ENCODE results near the gene SNX21.
"Not testable (repeated sequence)": the region's sequence is repeated elsewhere in the genome, so short reads cannot be mapped to it uniquely, and the experiment has no call there.

SNX21 gene, protein sequence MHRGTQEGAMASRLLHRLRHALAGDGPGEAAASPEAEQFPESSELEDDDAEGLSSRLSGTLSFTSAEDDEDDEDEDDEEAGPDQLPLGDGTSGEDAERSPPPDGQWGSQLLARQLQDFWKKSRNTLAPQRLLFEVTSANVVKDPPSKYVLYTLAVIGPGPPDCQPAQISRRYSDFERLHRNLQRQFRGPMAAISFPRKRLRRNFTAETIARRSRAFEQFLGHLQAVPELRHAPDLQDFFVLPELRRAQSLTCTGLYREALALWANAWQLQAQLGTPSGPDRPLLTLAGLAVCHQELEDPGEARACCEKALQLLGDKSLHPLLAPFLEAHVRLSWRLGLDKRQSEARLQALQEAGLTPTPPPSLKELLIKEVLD

DNA sequence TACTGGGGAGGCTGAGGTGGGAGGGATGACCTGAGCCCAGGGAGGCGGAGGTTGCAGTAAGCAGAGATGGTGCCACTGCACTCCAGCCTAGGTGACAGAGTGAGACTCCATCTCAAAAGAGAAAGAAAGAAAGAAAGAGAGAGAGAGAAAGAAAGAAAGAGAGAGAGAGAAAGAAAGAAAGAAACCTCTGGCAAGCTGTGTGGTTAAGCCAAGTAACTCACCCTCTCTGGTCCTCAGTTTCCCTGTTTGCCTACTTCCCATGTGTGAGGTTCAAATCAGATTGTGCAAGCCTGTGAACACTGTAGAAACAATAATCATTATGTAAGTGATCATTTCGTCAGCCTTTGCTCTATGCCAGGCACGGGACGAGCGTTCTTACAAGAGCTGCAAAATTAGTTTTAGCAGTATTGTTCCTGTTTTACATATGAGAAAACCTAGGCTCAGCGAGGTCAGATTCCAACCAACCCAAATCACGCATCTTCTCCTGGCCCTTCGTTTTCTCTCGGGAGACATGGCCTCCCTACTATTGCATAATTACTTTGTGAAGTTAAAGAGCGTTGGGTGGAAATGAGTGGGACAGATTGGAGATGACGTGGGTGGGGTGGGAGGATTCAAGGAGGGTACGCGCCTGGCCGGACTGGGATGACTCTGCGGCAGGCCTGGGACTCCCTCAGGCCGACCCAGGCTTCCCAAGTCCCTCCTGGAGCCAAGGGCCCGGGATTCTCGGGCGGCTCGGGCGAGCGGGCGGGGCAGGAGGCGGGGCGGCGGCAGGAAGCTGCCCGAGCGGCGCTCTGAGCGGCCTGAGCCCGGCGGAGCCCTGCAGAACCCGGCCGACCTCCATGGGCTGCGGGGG is at the start of gene SNX21:
TSS of gene SNX21 (plus strand) at position 770 of the 853 bp plus-strand sequence. CDS start 121 bp downstream, outside the sequence.
- peak in 1 of 2 donors; percentile 22 for DNase-seq

DNA sequence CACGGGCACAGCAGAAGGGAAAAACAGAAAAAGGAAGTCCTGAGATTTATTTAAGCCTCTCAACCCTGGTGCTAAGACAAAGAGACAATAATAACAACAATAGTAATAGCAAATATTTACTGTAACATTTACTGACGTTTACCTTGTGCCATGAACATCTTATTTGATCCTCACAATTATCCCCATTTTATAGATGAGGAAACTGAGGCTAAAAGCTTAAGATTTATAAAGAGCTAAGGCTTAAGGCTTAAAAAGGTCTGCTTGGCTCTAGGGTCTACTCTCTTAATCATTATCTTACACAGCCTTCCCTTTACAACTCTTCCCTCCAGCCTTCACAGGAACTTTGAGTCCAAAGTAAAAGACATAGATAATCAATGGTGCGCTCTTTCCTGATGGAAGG is 45.2 kb upstream of the SNX21 start:
- no peak for DNase-seq

DNA sequence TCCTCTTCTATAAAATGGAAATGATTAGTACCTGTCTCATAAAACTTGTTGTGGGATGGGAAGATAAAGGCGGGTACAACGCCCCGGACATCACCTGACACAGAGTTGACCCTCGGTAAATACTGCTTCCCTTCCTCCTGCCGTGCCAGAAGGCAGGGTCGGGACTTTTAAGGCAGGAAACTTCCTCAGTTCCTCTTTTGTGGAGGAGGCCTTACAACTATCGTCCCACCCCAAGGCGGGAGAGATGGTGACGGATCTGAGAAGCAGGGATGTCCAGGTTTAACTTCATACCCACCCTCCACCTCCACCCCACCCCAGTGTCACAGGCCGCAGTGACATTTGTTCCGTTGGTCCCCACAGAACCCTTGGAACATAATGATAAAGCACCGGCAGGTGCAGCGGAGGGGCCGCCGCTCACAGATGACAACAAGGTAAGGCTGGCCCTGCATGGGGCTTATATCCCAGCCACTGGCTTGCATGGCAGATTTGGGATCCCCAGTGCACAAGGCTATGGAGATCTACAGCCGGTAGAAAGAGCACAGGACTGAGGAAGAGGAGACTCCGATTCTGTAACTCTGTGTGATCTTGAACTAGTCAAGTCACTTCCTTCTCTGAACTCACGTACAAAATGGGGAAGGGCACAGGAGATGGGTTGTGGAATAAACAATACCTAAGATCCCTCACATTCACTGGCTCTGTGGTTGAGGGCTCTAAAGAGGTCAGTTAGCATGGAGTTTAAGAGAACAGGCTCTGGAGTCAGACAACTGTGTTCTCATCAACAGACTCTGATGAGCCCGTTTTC is 41.1 kb upstream of the SNX21 start:
- peak in 1 of 2 donors; percentile 21 for DNase-seq

DNA sequence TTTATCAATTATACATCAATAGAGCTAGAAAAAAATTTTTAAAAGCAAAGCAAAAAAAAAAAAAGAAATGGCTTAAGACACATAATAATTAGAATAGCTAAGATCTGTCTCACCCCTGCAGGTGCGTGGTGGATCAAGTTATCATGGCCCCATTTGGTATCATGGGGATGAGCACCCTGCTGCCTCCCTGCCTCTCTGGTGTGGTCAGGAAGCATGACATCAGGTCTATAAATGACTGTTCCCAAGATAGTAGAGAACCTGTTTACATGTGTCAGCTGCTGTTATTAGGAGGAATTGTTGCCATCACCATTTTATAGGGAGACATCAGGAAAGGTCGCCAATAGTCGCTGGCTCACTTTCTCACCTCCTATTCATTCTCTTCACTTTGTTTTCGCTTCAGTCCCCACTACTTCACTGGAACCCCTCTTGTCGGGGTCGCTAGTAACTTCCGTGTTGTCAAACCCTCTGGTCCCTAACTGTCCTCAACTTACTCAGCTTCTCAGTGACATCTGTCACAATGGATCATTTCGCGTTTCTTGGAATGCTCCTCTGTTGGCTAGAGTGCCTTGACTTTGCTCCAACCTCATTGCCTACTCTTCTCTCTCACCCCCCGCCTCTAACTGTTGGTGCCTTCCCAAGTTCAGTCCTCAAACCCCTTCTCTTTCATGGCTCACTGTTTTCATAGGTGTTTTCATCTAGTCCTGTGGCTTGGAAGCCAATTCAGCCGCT is 37.1 kb upstream of the SNX21 start:
- DNase-seq, result no peak

DNA sequence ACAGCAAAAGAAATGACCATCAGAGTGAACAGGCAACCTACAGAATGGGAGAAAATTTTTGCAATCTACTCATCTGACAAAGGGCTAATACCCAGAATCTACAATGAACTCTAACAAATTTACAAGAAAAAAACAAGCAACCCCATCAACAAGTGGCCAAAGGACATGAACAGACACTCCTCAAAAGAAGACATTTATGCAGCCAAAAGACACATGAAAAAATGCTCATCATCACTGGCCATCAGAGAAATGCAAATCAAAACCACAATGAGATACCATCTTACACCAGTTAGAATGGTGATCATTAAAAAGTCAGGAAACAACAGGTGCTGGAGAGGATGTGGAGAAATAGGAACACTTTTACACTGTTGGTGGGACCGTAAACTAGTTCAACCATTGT is 36.1 kb upstream of the SNX21 start:
- DNase-seq, result not testable (repeated sequence)

DNA sequence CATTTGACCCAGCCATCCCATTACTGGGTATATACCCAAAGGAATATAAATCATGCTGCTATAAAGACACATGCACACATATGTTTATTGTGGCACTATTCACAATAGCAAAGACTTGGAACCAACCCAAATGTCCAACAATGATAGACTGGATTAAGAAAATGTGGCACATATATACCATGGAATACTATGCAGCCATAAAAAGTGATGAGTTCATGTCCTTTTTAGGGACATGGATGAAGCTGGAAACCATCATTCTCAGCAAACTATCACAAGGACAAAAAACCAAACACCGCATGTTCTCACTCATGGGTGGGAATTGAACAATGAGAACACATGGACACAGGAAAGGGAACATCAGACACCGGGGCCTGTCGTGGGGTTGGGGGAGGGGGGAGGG is 35.6 kb upstream of the SNX21 start:
- DNase-seq, result not testable (repeated sequence)

DNA sequence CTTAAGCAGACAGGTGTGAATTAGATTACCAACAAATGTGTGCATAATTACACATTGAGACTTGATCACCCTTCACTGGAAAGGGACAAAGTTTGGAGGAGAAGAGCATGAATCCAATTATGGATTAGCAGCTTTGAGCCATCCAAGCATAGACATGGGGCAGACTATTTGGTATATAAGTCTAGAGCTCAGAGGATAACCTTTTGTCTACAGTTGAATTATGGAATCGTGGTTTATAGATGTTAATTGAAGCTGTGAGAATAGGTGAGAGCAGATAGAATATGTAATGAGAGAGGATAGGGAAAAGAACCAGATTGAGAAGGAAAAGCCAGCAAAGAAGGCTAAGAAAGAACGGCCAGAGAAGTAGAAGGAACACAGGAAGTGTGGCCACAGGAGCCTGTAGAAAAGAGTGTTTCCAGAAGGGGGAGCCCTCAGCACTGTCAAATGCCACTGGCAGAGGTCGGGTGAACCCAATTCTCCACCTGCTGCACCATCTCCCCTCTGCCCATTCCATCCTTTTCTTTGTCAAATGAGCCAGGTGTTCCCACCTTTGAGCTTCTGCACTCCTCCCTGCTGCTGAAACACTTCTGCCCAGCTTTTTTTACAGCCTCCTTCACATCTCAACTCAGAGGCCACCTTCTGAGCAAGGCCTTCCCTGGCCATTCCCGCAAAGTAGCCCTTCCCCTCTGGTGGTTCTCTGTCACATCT is 34.5 kb upstream of the SNX21 start:
- DNase-seq, result peak; percentile 59 to 74

DNA sequence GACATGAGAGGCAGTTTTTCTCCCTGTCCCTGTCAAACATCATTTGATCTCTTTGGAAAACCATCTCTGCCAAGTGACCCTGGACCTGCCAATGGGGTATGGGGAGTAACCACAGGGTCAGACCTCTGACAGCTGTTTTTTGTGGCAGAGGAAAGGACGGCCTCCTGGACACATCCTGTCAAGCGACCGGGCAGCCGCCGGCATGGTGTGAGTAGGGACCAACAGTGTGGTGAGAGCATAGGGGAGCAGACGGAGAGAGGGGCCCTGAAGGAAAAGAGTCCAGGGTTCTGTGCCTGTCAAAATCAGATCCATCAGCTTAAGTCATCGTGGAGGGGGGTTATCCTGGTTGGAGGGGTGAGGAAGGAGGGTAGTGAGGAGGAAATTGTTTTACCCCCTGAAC is 31.7 kb upstream of the SNX21 start:
- no peak for DNase-seq

DNA sequence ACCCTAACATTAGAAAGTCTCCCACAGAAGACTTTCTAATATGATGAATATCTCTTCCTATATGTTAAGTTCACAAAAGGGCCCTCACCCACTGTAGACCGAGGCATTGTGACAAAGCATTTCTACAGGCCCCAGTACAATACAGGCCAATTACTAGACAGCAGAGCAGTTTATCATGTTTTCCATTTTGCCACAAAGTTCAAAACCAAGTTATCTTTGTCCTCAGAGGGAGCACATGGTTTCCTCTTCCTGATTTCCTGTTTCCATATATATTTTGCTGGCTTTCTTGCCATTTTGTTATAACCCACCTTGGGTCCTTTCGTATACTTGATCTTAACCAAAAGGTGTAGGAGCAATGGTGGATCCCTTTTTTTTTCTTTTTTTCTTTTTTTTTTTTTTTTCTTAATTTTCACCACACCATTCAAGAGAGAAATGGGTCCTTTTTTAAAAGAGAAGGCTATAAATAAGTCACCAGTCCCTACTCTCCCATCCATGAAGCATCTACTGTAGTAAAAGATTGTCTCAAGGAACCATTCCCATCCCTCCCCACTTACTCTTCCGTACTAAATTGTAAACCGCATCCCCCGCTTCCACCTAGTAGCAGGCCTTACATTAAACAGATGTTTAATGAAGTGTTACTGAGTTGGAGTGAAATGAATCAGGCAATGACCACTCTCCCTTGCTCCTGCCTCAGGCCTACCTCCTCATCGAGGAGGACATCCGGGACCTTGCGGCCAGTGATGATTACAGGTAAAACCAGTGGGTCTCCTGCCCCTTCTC is 23.2 kb upstream of the SNX21 start:
- DNase-seq, result no peak

DNA sequence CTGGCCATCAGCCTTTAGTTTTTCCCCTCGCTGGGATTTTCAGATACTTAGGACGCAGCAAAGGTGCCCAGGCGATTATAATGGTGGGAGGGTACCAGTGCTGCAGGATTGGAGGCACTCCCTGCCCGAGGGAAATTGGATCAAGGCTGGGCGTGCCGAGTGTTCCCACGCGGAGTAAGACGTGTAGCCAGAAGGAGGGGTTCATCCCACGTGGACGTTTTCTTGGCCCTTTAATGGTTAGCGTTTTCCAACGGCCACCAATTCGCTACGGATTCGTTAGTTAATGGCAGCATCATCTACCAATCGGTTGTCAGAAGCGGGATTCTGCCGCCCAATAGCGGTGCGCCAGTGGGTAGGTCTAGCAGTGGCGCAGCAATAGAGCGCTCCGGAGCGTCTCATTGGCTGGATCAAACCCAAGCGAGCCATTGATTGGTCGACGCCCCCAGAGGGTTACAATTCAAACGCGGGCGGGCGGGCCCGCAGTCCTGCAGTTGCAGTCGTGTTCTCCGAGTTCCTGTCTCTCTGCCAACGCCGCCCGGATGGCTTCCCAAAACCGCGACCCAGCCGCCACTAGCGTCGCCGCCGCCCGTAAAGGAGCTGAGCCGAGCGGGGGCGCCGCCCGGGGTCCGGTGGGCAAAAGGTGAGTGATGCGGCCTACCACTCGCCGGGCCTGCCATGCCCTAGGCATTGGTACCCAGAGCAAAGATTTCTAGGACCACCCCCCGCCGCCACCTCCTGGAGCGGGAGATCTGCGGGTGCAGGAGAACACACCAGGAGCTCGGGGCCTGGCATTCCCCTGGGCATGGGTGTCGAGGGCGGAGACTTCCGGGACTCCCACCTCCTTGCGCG is 21.2 kb upstream of the SNX21 start, which contains the start of gene UBE2C:
TSS of gene UBE2C (plus strand) at position 488 of the 849 bp plus-strand sequence. CDS start at position 540, 52 bp downstream.
- DNase-seq, result peak; percentile 95 to 97

DNA sequence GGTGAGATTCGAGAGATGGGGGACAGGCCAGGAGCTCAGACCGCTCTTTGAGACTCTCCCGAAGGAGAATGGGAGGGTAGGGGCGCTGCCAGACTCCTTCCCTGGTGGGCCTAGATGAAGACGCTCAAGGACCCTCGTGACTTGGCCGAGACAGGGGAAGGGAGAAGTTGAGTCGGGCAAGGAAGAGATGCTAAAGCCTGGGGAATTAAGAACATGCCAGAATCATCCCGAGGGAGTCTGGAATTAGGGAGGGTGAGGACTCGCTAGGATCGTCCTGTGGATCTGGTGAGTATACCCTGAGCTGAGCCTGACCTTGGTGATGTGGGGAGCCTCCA is 20.6 kb upstream of the SNX21 start:
- no peak for DNase-seq

DNA sequence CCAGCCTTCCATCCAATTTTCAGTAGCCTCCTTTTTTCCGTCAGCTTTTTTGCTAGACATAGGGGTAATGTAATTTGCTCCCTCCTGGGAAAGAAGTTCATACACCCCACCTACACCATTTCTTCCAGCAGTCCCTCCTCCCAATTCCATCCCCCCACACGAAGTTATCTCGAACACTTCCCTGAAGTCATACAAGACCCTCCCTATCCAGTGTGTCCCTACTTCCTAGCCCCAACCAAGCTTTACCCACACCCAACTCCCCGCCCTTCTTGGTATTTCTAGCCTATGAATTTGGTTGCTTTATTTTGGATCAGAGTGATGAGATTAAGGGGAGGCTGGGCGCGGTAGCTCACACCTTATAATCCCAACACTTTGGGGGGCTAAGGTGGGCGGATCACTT is 20.1 kb upstream of the SNX21 start:
- no peak for DNase-seq

DNA sequence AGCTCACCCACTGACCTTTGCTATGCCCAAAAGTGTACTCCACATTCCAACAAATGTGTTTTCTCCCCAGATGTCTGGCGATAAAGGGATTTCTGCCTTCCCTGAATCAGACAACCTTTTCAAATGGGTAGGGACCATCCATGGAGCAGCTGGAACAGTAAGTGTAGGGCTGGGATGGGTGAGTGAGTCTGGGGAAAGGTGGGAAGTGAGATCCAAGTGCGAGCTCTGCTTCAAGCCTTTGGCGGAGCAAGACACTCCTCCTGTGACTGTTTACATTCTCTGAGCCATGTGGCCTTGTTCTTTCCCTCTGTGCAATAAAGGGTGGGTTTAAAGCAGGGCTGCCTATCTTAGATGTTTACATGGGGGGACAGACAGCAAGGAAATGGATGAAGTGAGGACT is 19.3 kb upstream of the SNX21 start:
- DNase-seq, result no peak

DNA sequence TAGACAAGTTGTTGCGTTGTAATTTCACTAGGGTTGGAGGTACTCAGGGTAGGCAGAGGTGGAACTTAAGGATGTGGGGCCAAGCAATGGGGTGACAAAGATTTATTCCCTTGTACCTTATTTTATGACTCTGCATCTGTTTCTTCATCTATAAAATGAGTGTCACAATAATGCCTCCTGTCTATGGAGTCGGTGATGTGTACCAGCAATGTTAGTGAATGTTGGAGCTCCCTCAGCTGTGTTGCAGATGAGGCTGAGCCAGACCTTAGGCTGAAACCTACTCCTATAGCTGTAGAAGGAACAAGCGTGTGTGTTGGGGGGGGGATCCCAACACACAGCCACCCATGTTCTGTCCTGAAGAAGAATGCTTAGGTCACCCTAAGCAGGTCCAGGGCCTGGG is 16.6 kb upstream of the SNX21 start:
- no peak for DNase-seq

DNA sequence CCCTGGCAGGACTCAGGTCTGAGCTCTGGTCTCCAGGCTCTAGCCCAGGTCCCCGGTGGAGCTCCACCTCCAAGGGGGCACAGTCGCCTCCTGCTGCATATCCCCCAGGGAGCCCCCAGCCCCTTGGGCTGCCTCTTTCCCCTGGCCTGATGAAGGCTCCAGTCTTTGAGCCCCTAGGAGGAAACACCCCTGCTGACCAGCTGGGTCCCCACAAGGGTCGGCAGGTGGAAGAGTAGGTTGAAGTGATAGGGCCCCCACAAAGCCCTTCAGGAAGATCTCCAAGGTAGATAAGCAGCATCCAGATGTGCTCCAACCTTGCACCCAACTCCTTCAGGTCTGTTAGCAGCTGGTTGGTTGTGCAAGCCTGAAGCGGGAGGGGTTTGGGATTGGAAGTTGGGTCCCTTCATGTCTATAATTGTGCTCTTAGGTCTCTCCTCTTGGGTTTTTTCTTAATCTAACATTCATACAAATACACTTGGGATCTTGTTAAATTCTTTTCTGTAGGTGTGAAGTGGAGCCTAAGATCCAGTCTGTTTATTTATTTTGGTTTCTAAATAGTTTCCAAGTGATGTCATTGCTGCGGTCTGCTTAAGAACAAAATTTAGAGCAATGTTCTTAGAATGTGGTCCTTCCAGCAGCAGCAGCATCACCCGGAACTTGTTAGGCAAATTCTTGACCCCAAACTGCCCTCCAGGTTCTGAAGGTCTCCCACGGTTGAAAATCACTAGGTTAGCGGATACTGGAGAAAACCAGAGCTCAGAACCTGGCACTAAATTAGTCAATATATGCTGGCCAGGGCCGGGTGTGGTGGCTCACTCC is 16.0 kb upstream of the SNX21 start:
- DNase-seq, result no peak

DNA sequence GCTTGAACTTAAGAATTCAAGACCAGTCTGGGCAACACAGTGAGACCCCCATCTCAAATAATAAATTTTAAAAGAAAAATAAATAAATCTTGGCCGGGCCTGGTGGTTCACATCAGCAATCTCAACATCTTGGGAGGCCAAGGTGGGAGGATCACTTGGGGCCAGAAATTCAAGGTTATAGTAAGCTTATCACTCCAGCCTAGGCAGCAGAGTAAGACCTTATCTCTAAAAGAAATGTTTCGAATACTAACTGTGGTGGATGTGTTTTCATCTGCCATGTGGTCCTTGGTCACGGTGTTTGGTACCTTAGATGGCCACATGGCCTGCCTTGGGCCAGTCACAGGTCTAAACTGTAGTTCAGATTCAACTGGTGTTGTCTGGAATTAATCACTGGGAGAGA is 15.4 kb upstream of the SNX21 start:
- no peak for DNase-seq

DNA sequence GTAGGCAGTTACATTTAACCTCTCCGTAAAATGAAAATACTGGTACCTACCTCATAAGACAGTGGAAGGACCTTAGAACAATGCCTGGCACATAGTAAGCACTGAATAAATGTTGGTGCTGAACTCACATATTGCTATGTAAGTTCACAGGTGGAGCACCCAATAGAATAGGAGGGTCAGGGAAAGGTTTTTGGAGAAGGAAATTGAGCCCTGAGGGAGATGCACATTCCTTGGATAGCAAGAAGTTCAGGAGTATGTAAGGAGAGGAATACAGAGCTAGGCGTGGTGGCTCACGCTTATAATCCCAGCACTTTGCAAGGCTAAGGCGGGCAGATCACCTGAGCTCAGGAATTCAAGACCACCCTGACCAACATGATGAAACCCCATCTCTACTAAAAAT is 14.1 kb upstream of the SNX21 start:
- no peak for DNase-seq

DNA sequence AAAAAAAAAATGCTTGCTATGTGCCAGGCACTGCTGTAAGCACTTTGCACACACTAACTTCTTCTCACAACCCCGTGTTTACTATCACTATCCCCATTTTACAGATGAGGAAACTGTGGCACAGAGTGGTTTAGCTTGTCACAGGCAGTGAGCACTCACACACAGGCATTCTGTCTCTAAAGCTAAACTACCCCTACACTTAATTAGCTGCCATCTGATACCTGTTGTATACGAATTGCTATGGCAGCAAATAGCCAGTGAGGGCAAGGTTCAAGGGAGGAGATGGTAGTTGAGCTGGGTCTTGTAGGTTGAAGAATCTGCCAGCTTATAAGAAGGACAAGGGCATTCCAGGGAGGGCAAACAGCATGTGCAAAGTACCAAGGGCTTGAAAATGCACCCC is 11.7 kb upstream of the SNX21 start:
- no peak for DNase-seq

DNA sequence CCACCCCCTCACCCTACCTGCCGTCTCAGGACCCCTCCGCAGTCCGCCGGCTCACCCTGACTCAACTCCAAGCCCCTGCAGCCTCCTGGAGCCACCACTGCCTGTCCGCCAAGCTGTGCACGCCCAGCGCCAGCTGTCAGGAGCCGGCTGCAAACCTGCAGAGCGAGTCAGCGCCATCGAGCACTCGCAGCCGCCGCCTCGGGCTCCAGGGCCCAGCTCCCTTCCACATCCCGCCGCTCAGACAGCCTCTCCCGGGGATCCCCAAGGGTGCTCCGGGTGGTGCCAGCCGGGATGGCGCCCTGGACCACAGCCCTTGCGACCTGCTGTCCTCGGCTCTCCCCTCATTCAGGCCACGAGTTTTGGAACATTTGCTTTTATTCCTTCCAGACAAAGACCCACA is 10.7 kb upstream of the SNX21 start:
- no peak for DNase-seq

All from CD4-positive, alpha-beta T cell treated with Interferon alpha-2 for 1 hour (primary cell).